Dermis microvascular lymphatic vessel endothelial cell (primary cell): ENCODE results near the gene FOXD4. TPM values are rescaled to one million over a fixed set of nuclear protein-coding genes. Genes with fewer than 3 reads are reported as not detected.
"Not testable (repeated sequence)": the region's sequence is repeated elsewhere in the genome, so short reads cannot be mapped to it uniquely, and the experiment has no call there.

Experiments
- DNase-seq, 2 donors: peaks; one replicate each; pipeline versions ENCODE4 v3.0.0 to v3.0.0-alpha.2; 2010; ENCODE audit warnings: low read depth in 2 of 2
- total RNA-seq: library from RNA; depleted of rRNA; stranded (reverse); fragments of >200 nt; gene quantifications from 2 replicates; pipeline ENCODE4 v1.2.1, GENCODE V29; 2014

FOXD4 gene
- 0.13 TPM in 2 replicates for total RNA-seq

GRCh38 chr9:117995-118467 is at the start of gene FOXD4:
TSS of gene FOXD4 (minus strand) at chr9:118417. CDS start at chr9:118119, 298 bp downstream.
- DNase-seq: not testable (repeated sequence)

GRCh38 chr9:159871-160270 is 41.7 kb upstream of the FOXD4 start:
- not testable (repeated sequence) for DNase-seq

GRCh38 chr9:151173-151572 is 33.0 kb upstream of the FOXD4 start:
- not testable (repeated sequence) for DNase-seq

- DNase-seq: not testable (repeated sequence)
Observed at GRCh38 chr9:139880-140279, 21.7 kb upstream of the FOXD4 start.

- DNase-seq: not testable (repeated sequence)
Observed at GRCh38 chr9:117144-117994, 848 bp downstream of the FOXD4 start.

GRCh38 chr9:116239-117077 is 1.8 kb downstream of the FOXD4 start:
- DNase-seq: not testable (repeated sequence)

GRCh38 chr9:115118-115451 is 3.1 kb downstream of the FOXD4 start:
- DNase-seq: not testable (repeated sequence)

- DNase-seq: peak in 1 of 2 donors; percentile 2
Observed at GRCh38 chr9:114267-115117, 3.7 kb downstream of the FOXD4 start.

- DNase-seq: peak in 1 of 2 donors; percentile 17
Observed at GRCh38 chr9:113468-114266, 4.5 kb downstream of the FOXD4 start.

- DNase-seq: not testable (repeated sequence)
Observed at GRCh38 chr9:112589-113467, 5.4 kb downstream of the FOXD4 start.

- not testable (repeated sequence) for DNase-seq
Observed at GRCh38 chr9:110672-111071, 7.5 kb downstream of the FOXD4 start.

GRCh38 chr9:109540-109939 is 8.7 kb downstream of the FOXD4 start:
- not testable (repeated sequence) for DNase-seq

- DNase-seq: not testable (repeated sequence)
Observed at GRCh38 chr9:108742-109495, 9.3 kb downstream of the FOXD4 start.

- not testable (repeated sequence) for DNase-seq
Observed at GRCh38 chr9:105991-106390, 12.2 kb downstream of the FOXD4 start.

GRCh38 chr9:100430-100829 is 17.8 kb downstream of the FOXD4 start:
- DNase-seq: not testable (repeated sequence)

GRCh38 chr9:99867-100266 is 18.4 kb downstream of the FOXD4 start:
- not testable (repeated sequence) for DNase-seq

GRCh38 chr9:98775-99174 is 19.4 kb downstream of the FOXD4 start:
- not testable (repeated sequence) for DNase-seq

GRCh38 chr9:94992-95391 is 23.2 kb downstream of the FOXD4 start:
- DNase-seq: not testable (repeated sequence)

GRCh38 chr9:94323-94722 is 23.9 kb downstream of the FOXD4 start:
- not testable (repeated sequence) for DNase-seq
